Activated naive CD8-positive, alpha-beta T cell treated with anti-CD3 and anti-CD28 coated beads, Interleukin-2, amount 50 U/mL, for 16 hours (primary cell): ENCODE results near the gene MLXIP.
"Not testable (repeated sequence)": the region's sequence is repeated elsewhere in the genome, so short reads cannot be mapped to it uniquely, and the experiment has no call there.

Experiments used
- DNase-seq: peaks from one replicate; pipeline ENCODE4 v3.0.0-alpha.2; 2020; ENCODE audit warnings: low read depth, low spot score

The MLXIP gene

GRCh38 chr12:122078141-122079032 is at the start of gene MLXIP:
Gene MLXIP (plus strand): TSS chr12:122078756. CDS start chr12:122078854, 98 bp downstream.
- peak; percentile 75 for DNase-seq

DNA sequence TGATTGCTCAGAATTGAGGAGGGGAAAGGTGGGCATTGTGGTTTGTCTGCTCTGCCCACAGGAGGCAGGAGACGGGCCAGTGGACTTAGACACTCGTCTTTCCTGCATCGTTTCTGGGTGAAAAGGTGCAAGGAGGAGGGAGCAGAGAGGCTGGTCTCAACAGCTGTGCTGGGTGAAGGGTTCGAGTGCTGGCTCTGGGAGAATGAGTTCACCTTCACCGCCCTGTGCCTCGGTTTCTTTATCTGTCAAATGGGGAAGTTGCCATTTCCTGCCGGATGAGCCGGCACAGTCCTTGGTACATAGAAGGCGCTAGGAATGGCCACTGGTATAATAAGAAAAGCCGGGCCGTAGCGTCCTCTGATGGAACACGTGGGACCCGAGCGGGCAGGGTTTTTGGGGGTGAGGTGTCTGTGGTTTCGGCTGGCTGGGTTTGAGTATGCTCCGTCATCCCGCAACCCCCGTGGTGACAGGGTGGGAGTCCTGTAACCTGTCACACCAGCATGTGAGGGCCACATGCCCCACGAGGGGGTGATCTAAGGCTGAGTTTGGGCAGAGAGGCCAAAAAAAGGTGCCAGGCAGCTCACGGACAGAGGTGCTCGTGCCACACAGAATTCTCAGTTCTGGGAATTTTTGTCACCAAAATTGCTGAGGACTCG is 49.5 kb upstream of the MLXIP start:
- no peak for DNase-seq

DNA sequence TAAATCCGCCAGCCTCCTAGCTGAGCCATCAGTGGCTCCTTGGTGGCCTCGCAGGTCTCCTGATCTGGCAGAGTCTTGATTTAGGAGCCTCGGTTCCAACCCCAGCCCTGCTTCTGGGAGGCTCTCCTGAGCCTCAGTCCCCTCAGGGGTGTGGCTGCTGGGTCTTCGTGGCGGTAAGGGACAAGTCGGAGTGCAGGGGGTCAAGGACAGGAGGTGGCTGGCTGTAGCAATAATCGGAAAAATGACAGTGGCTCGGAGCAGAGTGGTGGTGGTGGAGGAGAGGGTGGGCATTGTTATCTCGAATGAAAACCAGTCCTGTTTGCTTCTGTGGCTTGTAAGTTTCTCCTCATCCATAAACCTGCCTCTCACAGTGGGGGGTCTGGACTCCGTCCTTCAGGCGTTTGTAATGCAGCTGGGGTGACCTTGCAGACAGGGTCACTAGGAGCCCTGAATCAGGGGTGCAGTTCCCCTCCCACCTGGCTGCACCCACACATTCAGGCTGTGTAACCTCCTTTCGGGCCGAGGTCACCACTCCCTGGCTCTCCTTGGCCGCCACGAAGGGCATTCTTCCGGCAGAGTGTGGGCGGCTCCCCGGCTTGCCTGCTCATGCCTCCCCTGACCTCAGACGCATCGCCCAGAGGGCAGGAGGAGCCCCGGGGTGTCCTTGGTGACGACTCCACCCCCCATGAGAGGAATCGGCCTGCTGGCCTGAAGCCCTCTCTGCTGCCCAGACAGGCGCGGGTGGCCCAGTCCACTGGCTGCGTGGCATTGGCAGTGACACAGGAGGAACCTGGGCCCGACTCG is 48.7 kb upstream of the MLXIP start:
- no peak for DNase-seq

GRCh38 chr12:122030424-122031035 is 48.0 kb upstream of the MLXIP start:
- no peak for DNase-seq

DNA sequence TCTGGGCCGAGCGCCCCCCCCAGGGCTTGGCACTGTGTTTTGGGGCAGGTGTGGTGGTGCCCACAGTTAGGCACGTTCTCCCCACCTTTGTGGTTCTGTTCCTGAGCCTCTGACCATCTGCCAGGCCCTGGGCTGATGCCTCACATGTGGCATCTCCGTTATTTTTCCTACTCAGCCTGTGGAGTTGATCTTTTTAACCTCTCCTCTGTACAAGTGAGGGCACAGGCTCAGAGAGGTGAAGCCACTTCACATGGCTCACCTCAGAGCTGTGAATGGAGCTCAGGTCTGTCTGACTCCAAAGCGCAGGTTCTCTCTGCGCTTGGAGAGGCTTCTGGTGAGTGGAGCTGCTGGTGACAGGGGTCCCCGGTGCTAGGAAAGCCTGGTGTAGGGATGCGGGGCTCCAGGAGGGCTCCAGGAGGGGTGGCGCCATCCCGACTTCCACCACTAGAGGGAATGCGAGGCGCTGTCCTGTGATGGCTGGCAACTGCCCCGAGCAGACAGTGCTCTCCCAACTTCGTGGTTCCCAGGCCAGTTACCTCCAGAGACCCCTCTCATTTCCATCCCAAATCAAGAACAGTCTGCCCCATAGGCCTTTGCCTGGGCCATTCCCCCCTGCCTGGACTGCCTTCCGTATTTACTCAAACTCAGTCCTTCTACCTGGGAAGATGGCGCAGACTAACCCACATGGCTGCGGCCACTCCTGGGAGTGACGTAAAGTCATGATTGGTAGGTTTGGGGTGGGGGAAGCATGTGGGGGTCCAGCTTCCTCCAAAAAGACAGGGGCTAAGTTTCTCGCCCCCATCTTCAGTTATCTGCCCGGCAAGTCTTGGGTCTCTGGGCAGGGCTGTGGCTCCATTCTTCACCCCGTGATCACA is 47.0 kb upstream of the MLXIP start:
- peak; percentile 33 for DNase-seq

- DNase-seq, result no peak
Observed at GRCh38 chr12:122032580-122032979, 46.0 kb upstream of the MLXIP start.

- no peak for DNase-seq
Observed at GRCh38 chr12:122035292-122035691, 43.3 kb upstream of the MLXIP start.

GRCh38 chr12:122036153-122036552 is 42.4 kb upstream of the MLXIP start:
- DNase-seq, result no peak

DNA sequence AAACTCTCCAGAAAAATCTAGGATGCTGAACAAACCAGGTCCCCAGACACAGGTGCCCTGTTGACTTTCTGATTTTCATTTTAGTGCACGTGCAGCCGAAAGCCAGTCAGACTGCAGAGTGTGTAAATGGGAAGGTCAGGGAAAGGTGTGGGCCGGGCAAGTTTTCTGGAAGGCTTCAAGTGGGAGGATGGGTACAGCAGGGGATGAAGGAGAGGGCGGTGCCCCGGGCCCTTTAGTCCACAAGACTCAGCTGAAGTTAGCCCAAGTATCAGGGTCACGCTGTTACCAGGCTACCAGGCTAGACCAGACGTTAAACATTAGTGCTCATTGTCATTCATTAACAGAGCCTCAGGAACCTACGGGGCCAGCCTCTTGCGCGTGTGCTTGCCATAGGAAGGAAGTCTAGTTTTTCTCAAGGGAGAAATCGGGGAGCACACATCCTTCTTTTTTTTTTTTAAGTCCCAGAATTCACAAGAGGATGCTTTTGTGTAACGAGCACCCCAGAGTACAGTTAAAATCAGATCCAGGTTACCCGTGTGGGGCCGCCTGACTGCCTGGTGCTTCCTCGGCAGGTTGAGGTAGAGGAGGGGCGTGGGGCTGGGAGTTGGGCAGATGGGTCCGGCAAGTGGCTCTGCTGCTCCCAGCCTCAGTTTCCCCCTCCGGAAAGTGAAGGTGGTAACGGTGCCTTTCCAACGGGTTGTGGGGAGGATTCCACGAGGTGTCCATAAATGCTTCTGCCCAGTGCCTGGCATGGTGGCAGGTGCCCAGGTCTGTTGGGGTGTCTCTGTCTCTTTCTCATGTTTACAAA is 37.8 kb upstream of the MLXIP start:
- no peak for DNase-seq

- DNase-seq, result not testable (repeated sequence)
Observed at GRCh38 chr12:122041458-122041857, 37.1 kb upstream of the MLXIP start.

- no peak for DNase-seq
Observed at GRCh38 chr12:122042910-122043309, 35.6 kb upstream of the MLXIP start.

- DNase-seq, result no peak
Observed at GRCh38 chr12:122043476-122043875, 35.1 kb upstream of the MLXIP start.

DNA sequence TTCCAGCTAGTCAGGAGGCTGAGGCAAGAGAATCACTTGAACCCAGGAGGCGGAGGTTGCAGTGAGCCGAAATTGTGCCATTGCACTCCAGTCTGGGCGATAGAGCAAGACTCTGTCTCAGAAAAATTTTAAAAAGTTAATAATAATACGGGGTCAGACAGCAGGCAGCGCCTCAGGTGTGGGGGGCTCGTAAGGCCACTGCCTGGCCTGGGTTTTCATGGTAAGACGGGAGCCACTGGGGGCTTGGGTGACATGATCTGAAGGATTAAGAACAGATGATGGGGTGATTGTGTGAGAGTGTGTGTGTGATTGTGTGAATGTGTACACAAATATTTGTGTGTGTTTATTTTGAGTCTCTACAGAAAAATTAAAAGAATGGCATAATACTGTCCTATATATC is 33.3 kb upstream of the MLXIP start:
- DNase-seq, result no peak

DNA sequence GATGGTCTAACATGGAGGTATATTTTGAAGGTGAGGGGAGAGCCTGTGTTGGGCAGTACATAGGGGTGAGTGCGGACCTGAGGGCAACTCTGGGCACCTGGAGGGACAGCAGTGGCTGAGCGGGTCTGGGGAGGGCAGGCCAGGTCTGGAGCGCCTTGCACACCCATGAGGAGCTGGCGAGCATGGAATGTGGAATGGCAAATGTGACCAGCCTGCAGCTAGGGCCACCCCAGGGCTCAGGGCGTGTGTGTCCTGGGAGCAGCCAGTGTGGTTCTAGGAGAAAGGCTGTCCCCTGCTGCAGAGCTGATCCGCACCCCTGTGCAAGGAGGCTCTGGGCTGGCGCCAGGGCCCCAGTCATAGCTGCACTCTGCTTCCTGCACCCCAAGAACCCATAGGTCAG is 32.4 kb upstream of the MLXIP start:
- no peak for DNase-seq

DNA sequence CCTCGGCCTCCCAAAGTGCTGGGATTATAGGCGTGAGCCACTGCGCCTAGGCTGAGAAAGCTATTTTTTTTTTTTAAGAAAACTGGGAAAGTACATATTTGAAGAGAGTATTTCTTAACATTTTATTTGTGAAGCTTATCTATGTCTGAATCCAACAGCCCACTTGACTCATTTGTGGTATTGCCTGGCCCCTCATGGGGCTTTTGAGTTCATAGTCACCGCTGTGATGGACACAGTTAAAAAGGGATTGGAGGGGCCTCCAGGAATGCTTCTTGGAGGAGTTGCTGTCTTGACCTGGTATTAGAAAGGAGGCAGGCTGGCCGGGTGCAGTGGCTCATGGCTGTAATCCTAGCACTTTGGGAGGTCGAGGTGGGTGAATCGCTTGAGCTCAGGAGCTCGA is 30.4 kb upstream of the MLXIP start:
- no peak for DNase-seq

DNA sequence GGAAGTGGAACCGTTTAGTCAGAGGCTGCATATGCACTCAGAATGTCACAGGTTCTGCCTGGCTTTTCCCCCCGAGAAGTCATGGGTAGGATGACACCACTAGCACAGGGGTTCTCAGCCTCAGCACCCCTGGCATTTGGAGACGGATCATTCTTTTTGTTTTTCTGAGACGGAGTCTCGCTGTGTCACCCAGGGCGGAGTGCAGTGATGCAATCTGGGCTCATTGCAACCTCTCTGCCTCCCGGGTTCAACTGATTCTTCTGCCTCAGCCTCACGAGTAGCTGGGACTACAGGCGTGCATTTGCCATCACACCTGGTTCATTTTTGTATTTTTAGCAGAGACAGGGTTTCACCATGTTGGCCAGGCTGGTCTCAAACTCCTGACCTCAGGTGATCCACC is 28.7 kb upstream of the MLXIP start:
- no peak for DNase-seq

- DNase-seq, result no peak
Observed at GRCh38 chr12:122050706-122051105, 27.9 kb upstream of the MLXIP start.

DNA sequence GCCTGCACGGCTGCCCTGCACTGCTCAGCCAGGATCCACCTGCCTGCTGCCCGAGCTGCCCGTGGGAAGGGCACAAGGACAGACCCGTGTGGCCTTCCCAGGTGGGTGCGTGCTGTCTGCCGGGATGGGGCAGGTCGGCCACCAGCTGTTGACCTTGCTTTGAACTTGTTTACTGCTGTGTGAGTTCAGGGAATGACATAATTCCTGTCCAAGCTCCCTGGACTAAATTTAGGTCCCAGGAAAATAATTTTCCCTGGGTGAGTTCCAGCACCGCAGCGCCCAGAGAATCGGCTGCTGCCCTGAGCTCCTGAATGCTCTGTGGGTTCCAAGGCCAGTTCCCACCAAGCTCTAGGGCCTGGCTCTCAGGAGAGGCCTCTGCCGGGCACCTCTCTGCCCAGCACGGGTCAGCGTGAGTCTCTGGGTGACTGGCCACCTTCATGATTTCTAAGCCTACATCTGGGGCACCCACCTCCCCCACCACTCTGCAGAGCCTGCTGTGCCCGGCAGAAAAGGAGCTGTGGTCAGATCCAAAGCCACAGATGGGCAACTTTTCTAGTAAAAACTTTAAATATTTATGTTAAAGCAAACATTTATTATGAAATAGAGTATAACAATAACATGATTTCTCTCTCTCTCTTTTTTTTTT is 27.2 kb upstream of the MLXIP start:
- no peak for DNase-seq

GRCh38 chr12:122052285-122052684 is 26.3 kb upstream of the MLXIP start:
- no peak for DNase-seq
